ENCODE data around the gene ATG9B. TPM values are rescaled to one million over a fixed set of nuclear protein-coding genes. Genes with fewer than 3 reads are reported as not detected.

ATG9B gene
- total RNA-seq, 1 donor from 2014 or later, result 7.2 TPM

DNA sequence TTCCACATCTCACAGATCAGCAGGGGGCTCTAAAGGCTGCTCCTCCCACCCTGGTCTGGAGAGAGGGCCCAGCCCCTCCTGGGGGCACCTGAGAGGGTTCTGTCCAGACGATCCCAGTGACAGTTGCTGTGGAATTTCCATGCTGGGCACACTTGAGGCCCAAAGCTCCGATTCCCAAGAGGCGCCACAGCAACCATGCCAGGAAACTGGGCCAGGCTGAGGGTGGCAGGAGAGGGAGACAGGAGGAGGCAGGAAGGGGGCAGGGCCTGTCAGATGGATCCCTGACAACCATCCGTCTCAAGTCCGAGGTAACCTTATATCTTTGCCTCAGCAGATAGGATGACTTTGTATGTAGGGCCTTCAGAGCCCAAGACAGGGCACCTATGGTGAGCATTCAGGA is 37.7 kb downstream of the ATG9B start:
- intact Hi-C loops (cut with micrococcal nuclease), result loop anchor here (10.0 kb wide), 1 partner anchor 542 kb away; no protein-coding TSS in a partner anchor

DNA sequence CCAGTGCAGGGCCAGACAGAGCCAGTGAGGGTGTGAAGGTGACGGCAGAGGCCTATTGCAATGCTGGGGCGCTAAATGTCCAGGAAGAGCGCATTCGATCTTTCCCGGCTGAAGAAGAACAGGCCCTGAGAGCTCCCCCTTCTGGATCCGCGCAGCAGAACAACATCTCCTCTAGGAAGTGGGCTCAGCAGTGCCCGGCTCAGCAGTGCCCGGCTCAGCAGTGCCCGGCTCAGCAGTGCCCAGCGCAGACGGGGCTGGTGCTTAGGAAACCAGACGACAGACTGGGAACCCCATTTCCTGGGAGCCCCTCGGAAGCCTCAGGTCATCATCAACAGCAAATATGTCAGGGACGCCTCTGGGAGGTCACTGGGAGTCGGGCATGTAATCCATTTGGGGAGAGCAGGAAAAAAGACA is 38.2 kb downstream of the ATG9B start:
- intact Hi-C loops (cut with micrococcal nuclease), result loop anchor here (10.0 kb wide), 1 partner anchor 541 kb away; no protein-coding TSS in a partner anchor

DNA sequence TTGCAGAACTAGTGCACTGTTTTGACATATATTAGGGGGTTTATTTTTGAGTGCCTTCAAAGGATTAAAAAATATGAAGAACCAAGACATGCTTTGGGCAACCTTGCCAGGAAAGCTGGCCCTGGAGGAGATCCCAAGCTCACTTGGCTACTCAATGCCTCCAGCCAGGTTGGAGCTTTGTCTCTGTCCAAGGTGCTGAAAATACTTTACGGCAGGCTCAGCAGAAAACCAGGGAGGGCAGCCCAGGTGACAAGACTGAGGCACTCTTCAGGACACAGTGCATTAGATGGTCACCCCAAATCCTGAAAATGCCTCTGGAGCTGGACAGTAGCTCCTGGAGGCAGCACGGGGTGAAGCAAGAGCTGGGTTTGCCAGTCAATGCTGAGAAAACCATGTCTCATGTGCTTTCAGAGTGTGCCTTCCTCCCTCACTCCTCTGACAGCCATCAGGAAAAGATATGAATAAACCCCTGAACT is 40.4 kb downstream of the ATG9B start:
- intact Hi-C loops (cut with micrococcal nuclease), result loop anchor here (1.0 to 10.0 kb wide), 2 partner anchors 10 to 539 kb away; no protein-coding TSS in a partner anchor

DNA sequence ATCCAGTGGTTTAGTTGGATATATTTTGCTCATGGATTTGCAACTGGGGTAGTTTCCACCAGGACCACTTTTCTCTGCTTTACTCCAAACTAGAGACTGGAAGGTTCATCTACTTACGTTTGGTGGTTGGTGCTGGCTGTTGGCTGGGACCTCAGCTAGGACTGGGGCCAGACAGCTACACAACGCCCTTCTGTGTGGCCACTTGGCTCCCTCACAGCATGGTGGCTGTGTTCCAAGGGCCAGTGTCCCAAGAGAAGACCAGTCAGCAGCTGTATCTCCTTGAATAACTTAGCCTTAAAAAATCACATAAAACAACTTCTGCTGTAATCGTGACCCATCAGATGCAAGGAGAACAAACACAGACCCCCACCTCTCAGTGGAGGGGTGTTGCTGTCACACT is 41.9 kb downstream of the ATG9B start:
- intact Hi-C loops (cut with micrococcal nuclease), result loop anchor here (10.0 kb wide), 1 partner anchor 538 kb away; no protein-coding TSS in a partner anchor

DNA sequence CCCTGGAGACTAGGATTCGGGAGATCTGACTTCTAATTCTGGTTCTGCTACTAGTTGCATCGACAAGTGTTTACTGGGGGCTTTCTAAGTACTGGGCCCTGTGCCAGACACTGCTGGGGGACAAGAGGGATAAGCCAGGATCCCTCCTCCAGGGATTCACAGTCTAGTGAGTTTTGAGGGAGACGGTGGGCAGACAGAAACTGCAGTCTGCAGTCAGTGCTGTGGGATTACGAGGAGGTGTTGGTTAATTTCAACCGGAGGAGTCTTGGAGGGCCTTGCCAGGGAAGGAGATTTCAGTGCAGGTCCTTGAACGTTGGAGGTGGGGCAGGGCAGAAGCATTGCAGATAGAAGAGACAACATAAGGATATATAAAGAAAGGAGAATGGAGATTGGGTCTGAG is 42.6 kb downstream of the ATG9B start:
- intact Hi-C loops (cut with micrococcal nuclease), result loop anchor here (10.0 kb wide), 1 partner anchor 537 kb away; no protein-coding TSS in a partner anchor

DNA sequence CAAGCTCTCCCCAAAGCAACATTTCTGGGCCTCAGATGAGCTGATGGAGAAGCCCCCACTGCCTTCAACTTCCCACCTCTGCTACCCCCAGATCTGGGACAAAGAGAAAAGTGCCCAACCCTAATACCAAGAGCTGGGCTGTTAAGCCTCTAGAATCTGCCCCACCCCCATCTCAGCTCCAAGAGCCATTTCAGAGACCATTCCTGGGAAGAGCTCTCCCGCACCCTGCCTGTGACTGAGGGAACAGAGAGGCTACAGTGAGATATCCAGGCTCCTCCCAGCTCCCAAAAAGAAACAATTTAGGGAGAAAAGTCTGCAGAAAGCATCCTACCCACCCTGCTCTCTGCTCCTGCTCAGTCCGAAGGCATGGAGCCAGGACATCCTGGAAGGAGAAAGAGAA is 43.6 kb downstream of the ATG9B start:
- intact Hi-C loops (cut with micrococcal nuclease), result loop anchor here (10.0 kb wide), 1 partner anchor 536 kb away; no protein-coding TSS in a partner anchor

DNA sequence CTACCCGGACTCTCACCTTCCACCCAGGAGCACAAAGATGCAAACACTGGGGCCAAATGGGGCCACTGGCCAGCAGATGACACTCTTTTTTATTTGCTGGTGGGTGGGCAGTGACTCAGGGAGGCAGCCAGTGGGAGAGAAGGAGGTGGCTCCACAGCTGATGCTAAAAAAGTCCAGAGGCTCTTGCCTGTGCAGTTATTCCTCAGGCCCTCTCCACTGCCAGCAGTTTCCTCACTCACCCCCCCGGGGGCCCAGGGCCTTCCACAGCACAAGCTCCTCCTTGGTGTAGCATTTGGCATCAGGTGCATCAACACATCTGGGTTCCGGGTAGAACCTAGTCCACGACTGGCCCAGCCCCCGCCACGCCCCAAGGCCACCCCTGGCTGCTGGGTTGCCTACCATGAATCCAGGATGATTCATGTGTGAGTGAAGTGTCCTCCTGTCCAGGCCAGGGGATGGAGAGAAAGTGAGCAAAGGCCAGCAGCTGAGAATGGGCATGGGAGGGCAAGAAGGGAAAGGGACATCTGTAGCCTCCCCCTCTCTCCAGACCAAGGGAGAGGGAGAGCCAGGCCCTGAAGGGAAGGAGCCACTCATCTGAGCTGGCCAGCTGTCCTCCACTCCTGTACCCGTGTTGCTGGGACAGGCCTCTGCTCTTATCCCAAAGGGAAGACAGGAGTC is 44.4 kb downstream of the ATG9B start:
- intact Hi-C loops (cut with micrococcal nuclease), result loop anchor here (1.0 to 10.0 kb wide), 3 partner anchors 32 to 535 kb away; partner anchors contain the start of gene ABCB8

DNA sequence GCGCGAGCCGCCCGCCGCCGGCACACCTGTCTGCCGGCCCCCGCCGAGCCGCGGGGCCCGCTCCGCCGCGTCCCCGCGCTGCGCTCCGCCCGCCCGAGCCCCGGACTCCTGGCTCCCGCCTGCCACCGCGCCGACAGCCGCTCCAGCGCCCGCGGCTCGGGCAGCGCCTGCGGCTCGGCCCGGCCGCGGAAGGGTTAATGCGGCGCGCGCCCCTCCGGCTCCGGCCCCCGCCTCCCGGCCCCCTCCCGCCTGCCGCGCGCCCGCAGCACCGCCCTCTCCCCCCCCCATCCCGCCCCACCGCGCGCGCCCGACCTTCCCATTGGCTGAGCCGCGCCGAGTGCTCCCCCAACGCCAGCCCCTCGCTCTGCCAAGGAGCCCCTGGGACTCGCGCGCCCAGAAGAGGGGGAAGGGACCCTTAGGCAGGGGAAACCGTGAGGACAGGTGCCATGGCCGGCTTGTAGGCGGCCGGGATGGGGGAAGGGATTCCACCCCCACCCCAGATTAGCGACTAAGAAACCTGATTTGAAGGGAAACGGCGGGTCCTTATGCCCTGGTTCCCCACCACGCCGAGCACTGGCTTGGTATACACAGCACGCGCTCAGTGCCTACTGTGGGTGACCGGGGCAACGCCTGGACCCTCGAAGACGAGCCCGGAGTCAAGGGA is 46.0 kb downstream of the ATG9B start, which contains the start of gene KCNH2:
Gene KCNH2, minus strand, starts transcription at position 196 of the 664 bp plus-strand sequence. CDS start 408 bp downstream, outside the sequence.
- intact Hi-C loops (cut with micrococcal nuclease), result loop anchor here (5.0 kb wide), 1 partner anchor 34 kb away; no protein-coding TSS in a partner anchor

DNA sequence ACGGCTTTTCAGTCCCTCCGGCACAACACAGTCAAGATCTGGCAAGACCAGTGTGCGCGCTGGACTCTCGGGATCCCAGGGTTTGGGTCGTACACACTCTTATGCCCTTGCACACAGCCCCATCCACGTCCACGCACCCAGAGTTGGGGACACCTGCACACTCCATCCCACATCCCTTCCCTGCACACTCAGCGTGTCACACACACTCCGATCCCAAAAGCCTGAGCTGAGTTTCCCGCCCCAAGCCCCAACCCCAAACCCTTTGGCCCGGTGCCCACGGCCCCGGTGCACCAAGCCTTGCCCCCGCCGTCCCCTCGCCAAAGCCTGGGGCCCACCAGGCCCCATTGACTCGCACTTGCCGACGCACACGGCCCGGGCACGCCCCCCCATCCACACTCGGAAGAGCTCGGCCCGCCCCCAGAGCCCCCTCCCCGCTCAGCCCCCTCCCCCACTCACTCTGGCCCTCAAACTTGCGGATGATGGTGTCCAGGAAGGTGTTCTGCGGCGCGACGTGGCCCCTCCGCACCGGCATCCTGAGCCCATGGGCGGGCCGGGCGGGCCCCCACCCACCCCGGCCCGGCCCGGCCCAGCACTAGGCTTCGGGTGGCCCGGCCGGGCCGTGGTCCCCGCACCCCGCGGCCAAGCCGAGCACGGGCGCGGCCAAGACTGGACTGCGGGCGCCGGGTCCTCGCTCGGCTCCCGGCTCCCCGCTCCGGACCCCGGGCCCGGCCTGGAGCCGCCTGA is 46.7 kb downstream of the ATG9B start:
- intact Hi-C loops (cut with micrococcal nuclease), result loop anchor here (5.0 kb wide), 1 partner anchor 35 kb away; no protein-coding TSS in a partner anchor

DNA sequence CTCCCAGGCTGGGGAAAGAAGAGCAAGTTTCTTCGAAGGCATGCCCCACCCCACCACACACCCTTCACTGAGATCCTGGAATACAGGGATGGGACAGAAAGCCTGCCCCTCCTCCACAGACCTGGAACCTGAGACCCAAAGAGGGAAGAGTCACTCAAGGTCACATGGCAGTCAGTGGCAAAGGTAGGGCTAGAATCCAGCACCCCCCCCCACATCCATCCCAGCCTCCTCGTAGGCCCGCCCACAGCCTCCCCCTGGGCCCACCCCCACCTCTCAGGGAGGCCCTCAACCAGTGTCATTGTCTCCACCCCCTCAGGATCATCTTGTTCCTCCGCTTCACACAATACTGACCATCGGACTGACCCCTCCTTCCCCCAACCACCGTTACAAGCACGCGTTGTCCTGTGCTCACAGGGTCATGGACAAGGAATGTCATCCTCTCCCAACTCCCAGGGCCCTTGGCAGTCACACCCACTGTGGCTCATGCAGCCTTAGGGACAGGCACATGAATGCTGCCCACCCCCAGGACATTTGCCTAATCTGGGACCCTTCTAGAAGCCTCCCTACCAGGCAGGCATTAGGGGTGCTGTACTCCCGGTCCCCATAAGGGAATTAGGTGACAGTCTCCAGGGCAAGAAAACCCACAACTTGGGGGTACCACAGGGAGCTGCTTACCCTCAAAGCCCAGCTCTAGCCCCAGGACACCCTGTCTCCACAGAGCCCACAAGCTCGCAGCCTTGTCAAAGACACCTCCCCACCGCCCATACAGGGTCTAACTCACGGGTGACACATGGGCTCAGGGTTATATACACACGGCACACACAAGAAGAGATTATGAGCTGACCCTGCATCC is 47.5 kb downstream of the ATG9B start:
- intact Hi-C loops (cut with micrococcal nuclease), result loop anchor here (5.0 kb wide), 1 partner anchor 36 kb away; no protein-coding TSS in a partner anchor

DNA sequence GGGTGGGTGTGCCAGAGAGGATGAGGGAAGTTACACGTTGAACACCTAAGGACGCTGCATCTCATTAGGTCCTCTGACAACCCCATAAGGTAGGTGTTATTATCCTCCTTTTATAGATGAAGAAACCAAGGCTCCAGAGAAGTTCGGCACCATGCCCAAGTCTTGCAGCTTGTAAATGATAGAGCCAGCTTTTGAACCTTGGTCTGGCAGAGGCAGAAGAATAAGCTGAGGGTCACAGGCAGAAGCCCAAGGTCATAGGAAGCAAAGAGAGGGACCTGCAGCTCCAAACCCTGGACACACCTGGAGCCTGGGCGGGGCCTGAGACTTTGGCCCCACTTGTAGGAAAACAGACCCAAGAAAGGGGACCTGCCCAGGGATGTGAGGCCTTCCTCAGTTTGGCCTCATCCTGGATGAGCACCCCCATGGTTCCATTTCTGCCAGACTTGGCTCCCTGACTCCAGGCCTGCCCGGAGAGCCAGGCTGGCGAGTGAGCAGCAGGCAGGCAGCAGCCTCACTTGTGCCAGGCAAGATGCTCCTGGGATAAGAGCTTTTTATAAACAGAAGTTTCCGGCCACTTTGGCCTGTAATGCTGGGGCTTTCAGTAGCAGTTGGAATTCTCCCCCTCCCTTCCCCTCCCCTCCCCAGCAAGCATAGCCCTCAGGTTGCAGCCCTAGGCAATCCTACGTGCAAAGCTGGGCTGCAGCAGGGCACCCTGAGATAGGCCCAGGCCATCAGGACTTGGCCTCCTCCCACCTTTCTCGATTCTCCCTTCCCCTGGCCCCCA is 48.6 kb downstream of the ATG9B start:
- intact Hi-C loops (cut with micrococcal nuclease), result loop anchor here (5.0 kb wide), 1 partner anchor 37 kb away; no protein-coding TSS in a partner anchor

DNA sequence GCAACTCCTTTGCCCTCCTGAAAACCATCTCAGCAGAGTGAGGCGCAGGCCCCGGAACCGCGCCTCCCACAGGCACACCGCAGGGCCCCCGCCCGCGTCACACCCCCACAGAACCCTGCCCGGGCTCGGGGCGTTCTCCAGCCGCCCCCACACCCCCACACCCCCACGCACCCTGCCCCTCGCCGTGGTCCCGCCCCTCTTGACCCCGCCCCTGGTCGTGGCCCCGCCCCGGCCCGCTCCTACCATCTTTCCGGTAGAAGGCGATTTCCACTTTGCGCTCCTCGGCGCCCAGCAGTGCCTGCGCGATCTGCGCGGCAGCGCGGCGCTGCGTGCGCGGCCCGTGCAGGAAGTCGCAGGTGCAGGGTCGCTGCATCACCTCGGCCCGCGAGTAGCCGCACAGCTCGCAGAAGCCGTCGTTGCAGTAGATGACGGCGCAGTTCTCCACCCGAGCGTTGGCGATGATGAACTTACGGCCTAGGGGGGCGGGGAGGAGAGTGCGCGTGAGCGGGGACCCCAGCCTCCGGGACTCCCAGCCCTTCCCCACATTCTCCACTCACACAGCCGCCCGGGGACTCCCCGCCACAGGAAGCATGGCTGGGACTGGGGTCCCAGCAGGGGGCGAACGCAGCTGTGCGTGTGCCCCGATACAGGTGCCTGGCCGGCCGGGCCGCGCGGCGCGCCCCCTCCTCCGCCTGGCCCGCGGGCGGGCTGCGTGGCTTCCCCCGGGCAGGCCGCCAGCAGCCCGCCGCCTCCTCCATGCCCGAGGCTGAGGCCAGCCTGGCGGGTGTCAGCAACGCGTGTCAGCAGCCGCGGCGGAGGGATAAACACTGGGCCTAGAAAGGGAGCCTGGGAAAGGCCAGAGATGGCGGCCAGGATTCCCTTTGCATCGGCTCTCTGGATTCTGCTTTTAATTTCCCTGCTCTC is 49.6 kb downstream of the ATG9B start:
- intact Hi-C loops (cut with micrococcal nuclease), result loop anchor here (1.0 to 5.0 kb wide), 7 partner anchors 10 to 595 kb away; partner anchors contain the start of genes ABCB8, FASTK and ZNF775

DNA sequence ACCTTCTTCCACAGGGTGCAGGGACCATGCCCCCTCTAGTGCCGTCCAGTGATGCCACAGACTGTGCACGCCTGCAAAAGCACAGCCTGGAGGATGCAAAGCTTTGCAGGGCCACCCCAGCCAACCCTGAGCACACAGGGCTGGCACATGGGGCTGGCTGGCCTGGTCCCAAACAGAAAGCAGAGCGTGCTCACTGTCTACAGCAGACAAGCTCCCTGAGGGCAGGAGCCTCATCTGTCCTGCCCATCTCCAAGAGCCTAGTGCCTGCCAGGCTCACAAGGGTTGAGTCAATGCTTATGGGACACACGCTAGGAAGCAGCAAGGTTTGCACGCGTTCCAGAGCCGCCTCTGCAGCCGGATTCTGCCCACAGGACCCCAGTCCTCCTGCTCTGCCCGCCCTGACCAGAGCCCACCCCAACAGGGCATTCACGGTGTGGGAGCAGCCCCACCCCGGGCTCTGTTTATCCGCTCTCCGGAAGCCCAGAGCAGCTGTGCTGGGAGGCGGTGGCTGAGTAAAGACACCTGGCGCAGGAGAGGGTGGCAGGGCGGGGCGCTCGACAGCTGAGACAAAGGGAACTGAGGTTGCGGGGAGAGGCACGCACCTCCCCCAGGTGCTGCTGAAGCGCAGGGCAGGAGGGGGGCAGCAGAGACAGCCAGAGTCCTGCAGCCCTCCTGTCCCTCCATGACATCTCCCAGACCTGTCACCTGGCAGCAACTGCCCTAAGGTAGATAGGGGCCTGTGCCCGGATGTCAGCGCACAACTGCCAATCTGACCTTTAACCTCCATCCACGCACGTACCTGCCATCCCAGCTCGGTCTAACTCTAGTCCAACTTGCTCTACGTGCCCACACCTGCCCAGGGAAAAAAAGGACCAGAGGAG is 50.5 kb downstream of the ATG9B start:
- intact Hi-C loops (cut with micrococcal nuclease), result loop anchor here (1.0 to 5.0 kb wide), 6 partner anchors 10 to 595 kb away; partner anchors contain the start of genes ABCB8, FASTK and ZNF775

DNA sequence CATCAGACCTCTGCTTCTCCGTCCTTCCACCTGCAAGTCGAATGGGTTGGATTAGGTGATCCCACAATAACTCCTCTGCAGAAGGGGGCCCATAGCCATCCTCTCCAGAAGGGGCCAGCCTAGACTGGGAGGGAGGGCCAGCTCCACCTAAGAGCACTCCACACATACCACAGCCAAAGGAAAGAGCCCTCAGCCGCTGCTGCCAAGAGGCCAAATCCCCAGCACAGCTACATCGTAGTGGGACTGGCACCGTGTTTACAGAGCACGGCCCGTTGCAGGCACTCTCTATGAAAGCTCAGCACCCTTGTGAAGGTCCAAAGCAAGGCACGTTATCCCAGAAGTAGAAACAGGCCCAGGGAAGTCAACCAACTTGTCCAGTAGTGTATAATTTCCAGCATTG is 51.6 kb downstream of the ATG9B start:
- intact Hi-C loops (cut with micrococcal nuclease), result loop anchor here (5.0 kb wide), 1 partner anchor 200 kb away; no protein-coding TSS in a partner anchor

DNA sequence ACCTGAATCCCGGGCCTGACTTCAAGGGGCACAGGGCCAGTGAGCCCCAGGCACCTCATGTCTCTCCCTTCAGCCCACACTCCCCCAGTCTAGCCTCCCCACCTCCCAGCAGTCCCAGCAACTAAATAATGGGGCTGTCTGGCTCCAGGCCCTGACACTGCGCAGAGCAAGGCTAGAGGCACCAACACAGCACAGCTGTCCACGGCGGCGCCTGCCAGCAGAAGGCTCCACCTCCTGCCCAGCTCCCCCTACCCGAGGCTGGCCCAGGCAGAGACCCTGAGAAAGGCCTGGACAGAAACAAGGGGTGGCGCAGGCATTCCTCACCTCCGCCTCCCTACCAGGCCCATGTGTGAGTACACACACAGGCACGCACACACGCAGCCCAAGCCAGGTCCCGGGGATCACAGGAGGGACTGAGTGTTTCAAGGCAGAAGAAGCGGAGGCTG is 52.2 kb downstream of the ATG9B start:
- intact Hi-C loops (cut with micrococcal nuclease), result loop anchor here (5.0 kb wide), 1 partner anchor 200 kb away; no protein-coding TSS in a partner anchor

DNA sequence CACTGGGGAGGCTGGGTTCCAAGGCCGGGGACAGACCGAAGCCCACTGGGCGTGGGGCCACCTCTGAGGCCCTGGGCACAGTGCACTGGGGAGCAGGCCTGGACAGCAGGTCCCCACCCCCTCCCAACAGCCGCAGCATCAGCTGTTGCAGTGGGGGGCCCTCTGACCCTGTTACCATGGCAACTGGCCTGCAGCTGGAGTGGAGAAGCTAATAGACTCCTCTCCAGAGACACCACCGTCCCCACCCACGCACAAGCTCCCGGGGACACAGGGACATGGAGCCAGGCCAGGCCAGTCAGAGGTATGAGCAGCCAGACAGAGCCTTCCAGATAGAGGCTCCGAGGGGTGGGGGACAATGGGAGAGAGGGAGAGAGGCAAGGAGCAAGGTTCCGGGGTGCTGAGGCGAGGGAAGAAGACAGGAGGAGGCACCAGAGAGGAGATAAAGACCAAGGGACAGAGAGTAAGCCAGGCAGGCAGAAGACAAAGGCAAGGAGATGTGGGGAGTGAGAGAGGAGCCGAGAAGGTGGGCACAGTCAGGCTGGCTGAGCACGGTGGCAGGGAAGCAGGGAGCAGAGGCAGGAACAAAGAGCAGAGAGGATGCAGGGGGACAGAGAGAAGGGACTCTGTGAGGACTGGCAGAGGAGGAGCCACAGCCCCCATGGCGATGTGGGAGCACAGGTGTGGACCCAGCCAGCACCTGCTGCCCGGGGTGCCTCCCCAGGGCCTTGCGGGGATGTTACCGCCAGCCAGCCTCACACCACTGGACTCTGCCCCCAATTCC is 52.9 kb downstream of the ATG9B start:
- intact Hi-C loops (cut with micrococcal nuclease), result loop anchor here (5.0 kb wide), 1 partner anchor 201 kb away; no protein-coding TSS in a partner anchor

Data from T-helper 1 cell treated with Interleukin-12 subunit alpha and Interleukin-12 subunit beta and Interleukin-4 antibody, amounts not matched to agents 30 ng/mL and 1 ng/mL, for 36 hours (primary cell).